OCI-LY1 (cell line): ENCODE data around the gene INPP4A.

Experiments used
- CTCF ChIP-seq: fragments of 200-600 bp; sonication (generic), shearing (Covaris generic); IDR thresholded peaks from 2 replicates; pipeline ENCODE4 v1.5.1; 2017; ENCODE audit warnings: mild to moderate bottlenecking, antibody characterized with exemption, low read length, moderate library complexity, mixed read lengths
- EZH2 ChIP-seq: fragments of 200-600 bp; sonication (generic), shearing (Covaris generic); IDR thresholded peaks from 2 replicates; pipeline ENCODE4 v1.8.0; 2017; ENCODE audit warnings: borderline replicate concordance, mixed run types, mild to moderate bottlenecking, antibody characterized with exemption, low read length, moderate library complexity, mixed read lengths

DNA sequence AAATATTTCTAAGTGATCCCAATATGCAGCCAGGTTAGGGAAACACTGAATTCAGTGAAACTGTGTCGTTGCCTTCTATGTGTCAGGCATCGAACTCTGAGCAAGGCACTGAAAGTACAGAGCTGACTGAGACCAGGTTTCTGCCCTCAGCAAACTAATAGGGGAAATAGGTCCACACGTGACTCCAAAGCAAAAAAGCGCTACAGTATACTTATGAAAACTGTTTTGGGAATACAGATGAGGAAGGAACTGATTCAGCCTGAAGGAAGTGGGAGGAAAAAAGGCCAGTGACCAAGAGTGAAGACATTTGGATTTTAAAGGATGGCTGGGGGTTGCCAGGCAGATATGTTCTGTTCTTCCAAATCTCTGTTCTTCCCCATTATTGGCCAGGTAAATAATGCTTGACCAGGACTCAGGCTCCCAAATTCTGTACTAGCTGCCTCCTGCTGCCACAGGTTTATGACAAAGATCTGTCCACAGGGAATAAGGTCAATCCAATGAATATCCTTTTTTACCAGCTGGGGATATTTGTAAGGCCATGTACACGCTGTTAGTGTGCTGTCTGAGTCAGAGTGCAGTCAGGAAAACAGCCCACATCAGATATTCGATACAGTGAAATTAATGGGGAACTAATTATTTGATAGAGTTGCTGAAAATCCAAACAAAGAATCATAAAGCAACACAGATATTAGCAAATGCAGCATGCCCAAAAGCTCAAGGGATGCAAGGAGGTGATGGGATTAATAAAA is 24.5 kb upstream of the INPP4A start:
- TF ChIP-seq CTCF (no peak), EZH2 (no peak)
